WTC11 (cell line): ENCODE results near the gene AGPAT4. TPM values are rescaled to one million over a fixed set of nuclear protein-coding genes. Genes with fewer than 3 reads are reported as not detected.

Source experiments
- ATAC-seq: fragments of 200-7000 bp; cut with Tn5 transposase; 2 replicates; pipeline ENCODE4 v1.10.0; 2021; ENCODE audit warnings: mild to moderate bottlenecking, moderate library complexity
- CTCF ChIA-PET: fragments of 300-600 bp; sonication (Branson Sonifier 250); formaldehyde crosslinking; loops from one replicate; lab custom pipeline; 2021; ENCODE audit warnings: antibody characterized with exemption; lab: Charles Lee
- POLR2A ChIA-PET: fragments of 350-600 bp; sonication (Branson Sonifier 250); formaldehyde crosslinking; loops from one replicate; lab custom pipeline; 2021; ENCODE audit warnings: antibody characterized with exemption; lab: Charles Lee
- DNase-seq: peaks from one replicate; pipeline ENCODE4 v3.0.0; 2021; ENCODE audit warnings: low spot score
- H3K27ac Mint-ChIP-seq: 2 replicates; pipeline ENCODE4 v1.8.0; 2021; ENCODE audit warnings: mixed read lengths
- H3K27me3 Mint-ChIP-seq: 2 replicates; pipeline ENCODE4 v1.8.0; 2021; ENCODE audit warnings: low read depth, mild to moderate bottlenecking, moderate library complexity, mixed read lengths
- H3K36me3 Mint-ChIP-seq: 2 replicates; pipeline ENCODE4 v1.8.0; 2021; ENCODE audit warnings: mixed read lengths
- H3K4me1 Mint-ChIP-seq: 2 replicates; pipeline ENCODE4 v1.8.0; 2022; ENCODE audit warnings: mixed read lengths
- H3K4me3 Mint-ChIP-seq: 2 replicates; pipeline ENCODE4 v1.8.0; 2021; ENCODE audit warnings: mild to moderate bottlenecking, moderate library complexity, mixed read lengths
- H3K9me3 Mint-ChIP-seq: 2 replicates; pipeline ENCODE4 v1.8.0; 2021; ENCODE audit warnings: mixed read lengths
- E2F1 ChIP-seq: sonication (generic); formaldehyde crosslinking; IDR thresholded peaks from 2 replicates; pipeline ENCODE4 v1.8.0; 2022; ENCODE audit warnings: mild to moderate bottlenecking, missing genetic modification reagents
- GABPB1 ChIP-seq: sonication (generic); formaldehyde crosslinking; IDR thresholded peaks from 2 replicates; pipeline ENCODE4 v1.8.1; 2023; ENCODE audit warnings: mild to moderate bottlenecking, missing genetic modification reagents
- HMGXB4 ChIP-seq: sonication (generic); formaldehyde crosslinking; IDR thresholded peaks from 2 replicates; pipeline ENCODE4 v1.8.1; 2023; ENCODE audit warnings: mild to moderate bottlenecking, moderate library complexity, missing genetic modification reagents
- IRF2 ChIP-seq: sonication (generic); formaldehyde crosslinking; IDR thresholded peaks from 2 replicates; pipeline ENCODE4 v1.8.0; 2022; ENCODE audit warnings: low read depth, missing genetic modification reagents, borderline replicate concordance
- MYBL2 ChIP-seq: sonication (generic); formaldehyde crosslinking; IDR thresholded peaks from 2 replicates; pipeline ENCODE4 v1.8.1; 2023; ENCODE audit warnings: mild to moderate bottlenecking, moderate library complexity, missing genetic modification reagents
- NFATC4 ChIP-seq: fragments of 250-450 bp; sonication (Bioruptor Pico); IDR thresholded peaks from 2 replicates; pipeline ENCODE4 v1.9.0; 2021; ENCODE audit warnings: mild to moderate bottlenecking
- NR2C2 ChIP-seq: sonication (generic); formaldehyde crosslinking; IDR thresholded peaks from 2 replicates; pipeline ENCODE4 v1.8.0; 2022; ENCODE audit warnings: mild to moderate bottlenecking, missing genetic modification reagents
- RELA ChIP-seq: sonication (generic); formaldehyde crosslinking; IDR thresholded peaks from 2 replicates; pipeline ENCODE4 v1.8.1; 2022; ENCODE audit warnings: missing genetic modification reagents, mild to moderate bottlenecking, borderline replicate concordance
- SP1 ChIP-seq: sonication (generic); formaldehyde crosslinking; conservative IDR thresholded peaks from 2 replicates; pipeline ENCODE4 v1.8.1; 2022; ENCODE audit warnings: missing genetic modification reagents
- TCF7 ChIP-seq: sonication (generic); formaldehyde crosslinking; IDR thresholded peaks from 2 replicates; pipeline ENCODE4 v1.8.0; 2022; ENCODE audit warnings: mild to moderate bottlenecking, low read depth, missing genetic modification reagents, moderate library complexity
- TEAD1 ChIP-seq: sonication (generic); formaldehyde crosslinking; IDR thresholded peaks from 2 replicates; pipeline ENCODE4 v1.8.0; 2022; ENCODE audit warnings: mild to moderate bottlenecking, missing genetic modification reagents
- TP53 ChIP-seq: sonication (generic); formaldehyde crosslinking; IDR thresholded peaks from 2 replicates; pipeline ENCODE4 v1.8.1; 2023; ENCODE audit warnings: mild to moderate bottlenecking, missing genetic modification reagents
- USF1 ChIP-seq: sonication (generic); formaldehyde crosslinking; IDR thresholded peaks from 2 replicates; pipeline ENCODE4 v1.8.0; 2022; ENCODE audit warnings: mild to moderate bottlenecking, missing genetic modification reagents
- USF2 ChIP-seq: sonication (generic); formaldehyde crosslinking; IDR thresholded peaks from 2 replicates; pipeline ENCODE4 v1.8.1; 2023; ENCODE audit warnings: mild to moderate bottlenecking, missing genetic modification reagents, moderate library complexity
- ZNF121 ChIP-seq: sonication (generic); formaldehyde crosslinking; IDR thresholded peaks from 2 replicates; pipeline ENCODE4 v1.8.0; 2023; ENCODE audit warnings: missing genetic modification reagents
- ZNF219 ChIP-seq: sonication (generic); formaldehyde crosslinking; IDR thresholded peaks from 2 replicates; pipeline ENCODE4 v1.8.0; 2023; ENCODE audit warnings: missing genetic modification reagents, mild to moderate bottlenecking, borderline replicate concordance
- ZNF263 ChIP-seq: sonication (generic); formaldehyde crosslinking; IDR thresholded peaks from 2 replicates; pipeline ENCODE4 v1.8.1; 2022; ENCODE audit warnings: low read depth, mild to moderate bottlenecking, moderate library complexity, missing genetic modification reagents
- ZNF281 ChIP-seq: sonication (generic); formaldehyde crosslinking; IDR thresholded peaks from 2 replicates; pipeline ENCODE4 v1.8.0; 2023; ENCODE audit warnings: mild to moderate bottlenecking, missing genetic modification reagents
- ZNF396 ChIP-seq: fragments of 250-450 bp; sonication (Bioruptor Pico); IDR thresholded peaks from 2 replicates; pipeline ENCODE4 v1.8.0; 2021; ENCODE audit warnings: mild to moderate bottlenecking, moderate library complexity, borderline replicate concordance
- ZNF512 ChIP-seq: sonication (generic); formaldehyde crosslinking; IDR thresholded peaks from 2 replicates; pipeline ENCODE4 v1.8.1; 2022; ENCODE audit warnings: missing genetic modification reagents, borderline replicate concordance
- total RNA-seq: library from RNA; stranded (reverse); gene quantifications from 3 replicates; pipeline ENCODE4 v1.2.3, GENCODE V29; 2021

AGPAT4 gene
- total RNA-seq, 1 experiment from 2014 or later: 19.7 TPM

- Mint-ChIP-seq H3K4me3 (no peak overlapping the region), H3K27ac (no peak overlapping the region), H3K27me3 (no peaks in the 10 kb centered on the region), H3K36me3 (peaks cover 29% of the 10 kb centered on the region), H3K4me1 (peaks cover 29% of the 10 kb centered on the region), H3K9me3 (no peaks in the 10 kb centered on the region)
- ATAC-seq (no peak), DNase-seq (no peak)
- no peak for TF ChIP-seq HMGXB4 (CRISPR knock-in tag)
- CTCF ChIA-PET: interaction anchor here (1.1 kb wide), 1 partner anchor 110 kb away, joined by 4 read pairs; no protein-coding TSS in a partner anchor
- POLR2A ChIA-PET: no interaction called here
Measured at GRCh38 chr6:161261325-161261724, 12.5 kb downstream of the AGPAT4 start.

- CTCF ChIA-PET: interaction anchor here (1.3 kb wide), 1 partner anchor 111 kb away, joined by 6 read pairs; no protein-coding TSS in a partner anchor
- Mint-ChIP-seq H3K4me1 (peaks cover 38% of the 10 kb centered on the region), H3K4me3 (no peak overlapping the region)
- TF ChIP-seq ZNF219 (CRISPR knock-in tag) (no peak), SP1 (CRISPR knock-in tag) (no peak), ZNF281 (CRISPR knock-in tag) (no peak), ZNF121 (CRISPR knock-in tag) (no peak), USF1 (CRISPR knock-in tag) (no peak), TP53 (no peak), TEAD1 (CRISPR knock-in tag) (no peak), IRF2 (CRISPR knock-in tag) (no peak), E2F1 (CRISPR knock-in tag) (no peak), MYBL2 (CRISPR knock-in tag) (no peak), USF2 (CRISPR knock-in tag) (no peak), GABPB1 (CRISPR knock-in tag) (no peak), TCF7 (CRISPR knock-in tag) (no peak), NFATC4 (CRISPR knock-in tag) (no peak), ZNF396 (no peak), NR2C2 (no peak), ZNF263 (CRISPR knock-in tag) (no peak), ZNF512 (CRISPR knock-in tag) (no peak), RELA (CRISPR knock-in tag) (no peak)
- TF ChIP-seq, all 79 proteins: peak for 0
- H3K36me3 Mint-ChIP-seq: peaks cover 25% of the 10 kb centered on the region
- DNase-seq (no peak), ATAC-seq (no peak)
- no peaks in the 10 kb centered on the region for H3K27me3 Mint-ChIP-seq
- POLR2A ChIA-PET: no interaction called here
- no peak overlapping the region for H3K27ac Mint-ChIP-seq
- H3K9me3 Mint-ChIP-seq: no peaks in the 10 kb centered on the region
Measured at GRCh38 chr6:161259302-161259701, 14.6 kb downstream of the AGPAT4 start.
